Stimulated activated CD8-positive, alpha-beta memory T cell treated with anti-CD3 and anti-CD28 coated beads, Interleukin-7, amount 100 ng/mL, for 4 hours (primary cell): ENCODE measurements around the gene APOC3.
A peak's percentile ranks its signal among the peaks of the same experiment; 100 is the strongest.
"Not testable (repeated sequence)": the region's sequence is repeated elsewhere in the genome, so short reads cannot be mapped to it uniquely, and the experiment has no call there.

ENCODE experiments used
- DNase-seq, 2 donors: peaks; one replicate each; pipeline ENCODE4 v3.0.0-alpha.2; 2020; ENCODE audit warnings: low read depth in 2 of 2

APOC3 gene

GRCh38 chr11:116829525-116830183 is at the start of gene APOC3:
TSS of gene APOC3 (plus strand) at chr11:116829907. CDS start at chr11:116830583, 676 bp downstream.
- DNase-seq = no peak

- no peak for DNase-seq
Measured at GRCh38 chr11:116782728-116783127, 47.0 kb upstream of the APOC3 start.

GRCh38 chr11:116786326-116786725 is 43.4 kb upstream of the APOC3 start:
- DNase-seq = no peak

- DNase-seq = no peak
Measured at GRCh38 chr11:116786966-116787365, 42.7 kb upstream of the APOC3 start.

GRCh38 chr11:116787436-116787785 is 42.3 kb upstream of the APOC3 start:
- DNase-seq = no peak

- peak; percentile 75 to 76 for DNase-seq
Measured at GRCh38 chr11:116787786-116788486, 41.8 kb upstream of the APOC3 start, which contains the start of gene ZPR1. TSS of gene ZPR1 (minus strand) at chr11:116788023. CDS start at chr11:116787990, 33 bp downstream.

GRCh38 chr11:116788534-116788933 is 41.2 kb upstream of the APOC3 start:
- no peak for DNase-seq

- no peak for DNase-seq
Measured at GRCh38 chr11:116788975-116789374, 40.7 kb upstream of the APOC3 start.

- DNase-seq = no peak
Measured at GRCh38 chr11:116790167-116791001, 39.3 kb upstream of the APOC3 start.

- peak; percentile 39 to 54 for DNase-seq
Measured at GRCh38 chr11:116791002-116791812, 38.5 kb upstream of the APOC3 start.

GRCh38 chr11:116791813-116792143 is 37.9 kb upstream of the APOC3 start, which contains the start of gene APOA5:
TSS of gene APOA5 (minus strand) at chr11:116791879. CDS start at chr11:116791860, 19 bp downstream.
- DNase-seq = no peak

- DNase-seq = no peak
Measured at GRCh38 chr11:116792144-116792868, 37.4 kb upstream of the APOC3 start.

GRCh38 chr11:116792869-116793771 is 36.6 kb upstream of the APOC3 start:
- no peak for DNase-seq

GRCh38 chr11:116793772-116794097 is 36.0 kb upstream of the APOC3 start:
- no peak for DNase-seq

GRCh38 chr11:116794851-116795250 is 34.9 kb upstream of the APOC3 start:
- no peak for DNase-seq

GRCh38 chr11:116796548-116796947 is 33.2 kb upstream of the APOC3 start:
- DNase-seq = no peak

GRCh38 chr11:116797816-116798215 is 31.9 kb upstream of the APOC3 start:
- DNase-seq = no peak

GRCh38 chr11:116798368-116798767 is 31.3 kb upstream of the APOC3 start:
- DNase-seq = no peak

GRCh38 chr11:116800610-116801009 is 29.1 kb upstream of the APOC3 start:
- no peak for DNase-seq

GRCh38 chr11:116801662-116802061 is 28.0 kb upstream of the APOC3 start:
- not testable (repeated sequence) for DNase-seq
